ENCODE results near the gene PTPN13. TPM values are rescaled to one million over a fixed set of nuclear protein-coding genes. Genes with fewer than 3 reads are reported as not detected.

The PTPN13 gene
- total and polyA plus RNA-seq, 2 experiments from 2014 or later = 13.0 to 43.2 TPM

GRCh38 chr4:86846921-86847320 lies 252.8 kb downstream of the PTPN13 start:
- no peak for TF ChIP-seq EZH2 (IDR thresholded peaks at IDR 0.05; ENCODE audit: insufficient read depth, poor library complexity, severe bottlenecking)
- TF ChIP-seq EZH2phosphoT487 (IDR thresholded peaks at IDR 0.05; ENCODE audit: insufficient read depth, low read depth) = no peak
- Histone ChIP-seq H3K27me3 (replicated peaks; ENCODE audit: insufficient read depth) (no peaks in the 10 kb centered on the region), H3K4me1 (ENCODE audit: insufficient read depth) (peaks cover 26% of the 10 kb centered on the region), H3K4me2 (ENCODE audit: unreplicated experiment) (no peak overlapping the region), H4K20me1 (ENCODE audit: insufficient read depth) (no peaks in the 10 kb centered on the region), H3K9ac (no peak overlapping the region), H3K79me2 (ENCODE audit: insufficient read depth) (no peaks in the 10 kb centered on the region), H3K4me3 (no peak overlapping the region), H3K36me3 (ENCODE audit: low read depth) (no peaks in the 10 kb centered on the region), H3K9me2 (ENCODE audit: insufficient read depth) (no peaks in the 10 kb centered on the region), H3K9me3 (ENCODE audit: low read depth) (no peaks in the 10 kb centered on the region), H3F3A (ENCODE audit: insufficient read depth) (0 out of 2 replicates have a peak, but pooled peaks cover 9% of the 10 kb centered on the region), H2AFZ (no peak overlapping the region), H3K27ac (no peak overlapping the region)
- in situ Hi-C loops (cut with MboI) = no loop called here
- peak; percentile 28 for DNase-seq

DNA sequence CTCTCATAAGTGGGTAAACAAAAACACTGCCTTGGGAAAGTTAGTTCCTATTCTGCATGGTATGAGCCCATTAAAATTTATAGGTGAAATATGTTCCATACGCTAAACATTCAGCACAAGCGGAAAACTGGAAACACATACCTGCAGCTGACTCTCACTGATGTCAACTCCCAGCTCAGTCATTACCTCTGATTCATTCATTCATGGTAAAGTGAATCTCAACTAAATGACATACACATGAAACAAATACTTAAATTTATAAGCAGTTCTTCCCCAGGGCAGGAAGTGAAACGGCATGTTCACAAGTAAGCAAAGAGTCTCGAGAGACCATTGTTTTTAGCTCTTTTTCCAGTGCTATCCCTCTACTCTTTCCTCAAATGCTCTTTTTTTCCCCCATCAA lies 253.5 kb downstream of the PTPN13 start:
- in situ Hi-C loops (cut with MboI) = no loop called here
- peak; percentile 15 for DNase-seq
- 0 out of 2 replicates have a peak overlapping the region, but pooled peaks have one; percentile 5 for H3K4me3 ChIP-seq

GRCh38 chr4:86848136-86848535 lies 254.0 kb downstream of the PTPN13 start:
- Histone ChIP-seq H3K27ac (no peak overlapping the region), H3K4me2 (ENCODE audit: unreplicated experiment) (peak overlapping the region; percentile 37), H3K4me1 (ENCODE audit: insufficient read depth) (peaks cover 26% of the 10 kb centered on the region), H3K9me3 (ENCODE audit: low read depth) (no peaks in the 10 kb centered on the region), H3F3A (ENCODE audit: insufficient read depth) (0 out of 2 replicates have a peak, but pooled peaks cover 9% of the 10 kb centered on the region), H3K79me2 (ENCODE audit: insufficient read depth) (no peaks in the 10 kb centered on the region), H3K27me3 (replicated peaks; ENCODE audit: insufficient read depth) (no peaks in the 10 kb centered on the region), H3K36me3 (ENCODE audit: low read depth) (no peaks in the 10 kb centered on the region), H3K4me3 (0 out of 2 replicates have a peak overlapping the region, but pooled peaks have one; percentile 5), H3K9ac (no peak overlapping the region), H4K20me1 (ENCODE audit: insufficient read depth) (no peaks in the 10 kb centered on the region), H3K9me2 (ENCODE audit: insufficient read depth) (no peaks in the 10 kb centered on the region), H2AFZ (peak overlapping the region; percentile 45)
- DNase-seq = peak; percentile 63
- WGBS, 2 experiments (ENCODE audit: low coverage in 1 of 2, low lambda C conversion rate in 2 of 2, missing lambda C conversion rate in 2 of 2) = 53 to 62% methylated on average over 7 of the region's 7 CpGs
- TF ChIP-seq EZH2phosphoT487 (IDR thresholded peaks at IDR 0.05; ENCODE audit: insufficient read depth, low read depth) (no peak), EZH2 (IDR thresholded peaks at IDR 0.05; ENCODE audit: insufficient read depth, poor library complexity, severe bottlenecking) (no peak)
- in situ Hi-C loops (cut with MboI) = no loop called here

More for the DNA sequence above, 253.5 kb downstream of the PTPN13 start:
- Histone ChIP-seq H3K36me3 (ENCODE audit: low read depth) (no peaks in the 10 kb centered on the region), H3F3A (ENCODE audit: insufficient read depth) (0 out of 2 replicates have a peak, but pooled peaks cover 9% of the 10 kb centered on the region), H4K20me1 (ENCODE audit: insufficient read depth) (no peaks in the 10 kb centered on the region), H3K9me3 (ENCODE audit: low read depth) (no peaks in the 10 kb centered on the region), H3K79me2 (ENCODE audit: insufficient read depth) (no peaks in the 10 kb centered on the region), H3K9ac (no peak overlapping the region), H2AFZ (peak overlapping the region; percentile 45), H3K27ac (no peak overlapping the region), H3K4me2 (ENCODE audit: unreplicated experiment) (peak overlapping the region; percentile 37), H3K27me3 (replicated peaks; ENCODE audit: insufficient read depth) (no peaks in the 10 kb centered on the region), H3K4me1 (ENCODE audit: insufficient read depth) (peaks cover 26% of the 10 kb centered on the region), H3K9me2 (ENCODE audit: insufficient read depth) (no peaks in the 10 kb centered on the region)
- TF ChIP-seq EZH2phosphoT487 (IDR thresholded peaks at IDR 0.05; ENCODE audit: insufficient read depth, low read depth) (no peak), EZH2 (IDR thresholded peaks at IDR 0.05; ENCODE audit: insufficient read depth, poor library complexity, severe bottlenecking) (no peak)
- WGBS, 2 experiments (ENCODE audit: low coverage in 1 of 2, low lambda C conversion rate in 2 of 2, missing lambda C conversion rate in 2 of 2) = 47 to 60% methylated on average over 4 of the region's 4 CpGs

DNA sequence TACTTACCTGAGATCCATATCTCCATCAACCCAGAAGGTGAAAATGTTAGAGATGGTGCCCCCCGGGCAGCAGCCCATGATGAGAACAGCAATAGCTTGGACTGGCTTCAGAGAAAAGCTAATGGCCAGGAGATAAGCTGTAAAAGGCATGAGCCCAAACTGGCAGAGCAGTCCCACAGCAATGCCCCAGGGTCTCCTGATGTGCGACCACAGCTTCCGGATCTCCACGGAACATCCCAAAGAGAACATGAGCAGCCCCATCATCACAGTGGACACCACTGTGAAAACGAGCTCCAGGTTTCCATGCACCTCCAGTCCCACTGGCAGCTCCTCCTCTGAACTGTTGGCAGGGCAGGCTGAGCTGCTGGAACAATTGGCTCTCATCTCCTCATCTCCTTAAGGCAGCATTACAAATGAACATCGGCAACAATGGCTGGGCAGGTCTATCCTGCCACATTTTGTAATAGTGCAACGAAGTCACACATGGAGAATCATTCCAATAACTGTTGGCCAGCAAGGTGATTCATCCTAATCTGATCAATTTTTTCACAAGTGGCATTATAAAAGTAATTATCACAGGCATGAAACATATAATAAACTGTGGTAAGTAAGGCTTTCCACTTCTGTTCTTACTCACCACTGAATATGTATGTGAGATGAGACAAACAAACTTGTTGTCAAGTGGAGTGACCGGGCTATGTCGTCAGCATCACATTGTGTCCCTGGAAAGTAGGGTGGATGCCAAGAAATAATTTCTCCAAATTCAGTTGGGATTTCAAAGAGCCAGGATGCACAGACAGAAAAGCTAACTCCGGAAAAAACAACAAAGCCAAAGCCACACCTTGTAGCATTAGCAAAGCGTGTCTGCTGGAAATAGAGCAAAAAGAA lies 254.9 kb downstream of the PTPN13 start, which contains the start of gene SLC10A6:
Gene SLC10A6 (minus strand): TSS at position 653 of the 888 bp plus-strand sequence. CDS start 269 bp downstream, at position 384.
- H3K9me2 ChIP-seq (ENCODE audit: insufficient read depth) = no peaks in the 10 kb centered on the region
- in situ Hi-C loops (cut with MboI) = no loop called here
- H3K27ac ChIP-seq = no peak within 1 kb of the TSS
- no peak for TF ChIP-seq EZH2phosphoT487 (IDR thresholded peaks at IDR 0.05; ENCODE audit: insufficient read depth, low read depth)
- no peak for TF ChIP-seq EZH2 (IDR thresholded peaks at IDR 0.05; ENCODE audit: insufficient read depth, poor library complexity, severe bottlenecking)
- 22 to 28% methylated on average over 11 of the region's 11 CpGs for WGBS, 2 experiments (ENCODE audit: low coverage in 1 of 2, low lambda C conversion rate in 2 of 2, missing lambda C conversion rate in 2 of 2)
- H2AFZ ChIP-seq = peak within 1 kb of the TSS; percentile 45
- no peaks in the 10 kb centered on the region for H3K36me3 ChIP-seq (ENCODE audit: low read depth)
- 0 out of 2 replicates have a peak, but pooled peaks cover 9% of the 10 kb centered on the region for H3F3A ChIP-seq (ENCODE audit: insufficient read depth)
- H3K4me3 ChIP-seq = no peak within 1 kb of the TSS
- peak within 1 kb of the TSS; percentile 37 for H3K4me2 ChIP-seq (ENCODE audit: unreplicated experiment)
- peaks cover 26% of the 10 kb centered on the region for H3K4me1 ChIP-seq (ENCODE audit: insufficient read depth)
- DNase-seq = peak; percentile 55
- no peaks in the 10 kb centered on the region for H3K27me3 ChIP-seq (replicated peaks; ENCODE audit: insufficient read depth)
- no peaks in the 10 kb centered on the region for H4K20me1 ChIP-seq (ENCODE audit: insufficient read depth)
- H3K79me2 ChIP-seq (ENCODE audit: insufficient read depth) = no peaks in the 10 kb centered on the region
- no peak within 1 kb of the TSS for H3K9ac ChIP-seq
- no peaks in the 10 kb centered on the region for H3K9me3 ChIP-seq (ENCODE audit: low read depth)

Measured in GM23248 (cell line).